ENCODE results near the gene C19orf44.

GRCh38 chr19:16457195-16457953 lies 38.8 kb upstream of the C19orf44 start:
- TF ChIP-seq CTCF (conservative IDR thresholded peaks at IDR 0.05; ENCODE audit: low read depth, low read length): no peak
- no peak for TF ChIP-seq MXI1 (IDR thresholded peaks at IDR 0.05; ENCODE audit: borderline replicate concordance, low read depth, low read length)
- no peak for TF ChIP-seq POLR2A (IDR thresholded peaks at IDR 0.05; ENCODE audit: low read depth, low read length)
- TF ChIP-seq MAZ (IDR thresholded peaks at IDR 0.05; ENCODE audit: borderline replicate concordance, low read depth, low read length): peak; percentile 58; the same call in 1 of the 2 replicates
- TF ChIP-seq MAFK (IDR thresholded peaks at IDR 0.05; ENCODE audit: low read depth, low read length): no peak
- TF ChIP-seq ELK1 (IDR thresholded peaks at IDR 0.05; ENCODE audit: borderline replicate concordance, low read depth, low read length): no peak
- no peak for TF ChIP-seq BHLHE40 (IDR thresholded peaks at IDR 0.05; ENCODE audit: low read depth, low read length)
- TF ChIP-seq CEBPB (IDR thresholded peaks at IDR 0.05; ENCODE audit: low read depth, low read length): no peak
- no peak for TF ChIP-seq USF2 (IDR thresholded peaks at IDR 0.05; ENCODE audit: low read depth, low read length)

Data from IMR-90 (cell line).